HS-5 (cell line): ENCODE data around the gene MAPK11.
A peak's percentile ranks its signal among the peaks of the same experiment; 100 is the strongest.

Experiments
- DNase-seq: peaks from one replicate; pipeline ENCODE4 v3.0.0-alpha.2; 2012; ENCODE audit warnings: low read depth

MAPK11 gene

GRCh38 chr22:50293441-50294318 is 23.5 kb upstream of the MAPK11 start:
- peak; percentile 33 for DNase-seq

GRCh38 chr22:50292643-50293440 is 22.7 kb upstream of the MAPK11 start:
- DNase-seq = no peak

- no peak for DNase-seq
Measured at GRCh38 chr22:50289942-50290630, 19.9 kb upstream of the MAPK11 start.

DNA sequence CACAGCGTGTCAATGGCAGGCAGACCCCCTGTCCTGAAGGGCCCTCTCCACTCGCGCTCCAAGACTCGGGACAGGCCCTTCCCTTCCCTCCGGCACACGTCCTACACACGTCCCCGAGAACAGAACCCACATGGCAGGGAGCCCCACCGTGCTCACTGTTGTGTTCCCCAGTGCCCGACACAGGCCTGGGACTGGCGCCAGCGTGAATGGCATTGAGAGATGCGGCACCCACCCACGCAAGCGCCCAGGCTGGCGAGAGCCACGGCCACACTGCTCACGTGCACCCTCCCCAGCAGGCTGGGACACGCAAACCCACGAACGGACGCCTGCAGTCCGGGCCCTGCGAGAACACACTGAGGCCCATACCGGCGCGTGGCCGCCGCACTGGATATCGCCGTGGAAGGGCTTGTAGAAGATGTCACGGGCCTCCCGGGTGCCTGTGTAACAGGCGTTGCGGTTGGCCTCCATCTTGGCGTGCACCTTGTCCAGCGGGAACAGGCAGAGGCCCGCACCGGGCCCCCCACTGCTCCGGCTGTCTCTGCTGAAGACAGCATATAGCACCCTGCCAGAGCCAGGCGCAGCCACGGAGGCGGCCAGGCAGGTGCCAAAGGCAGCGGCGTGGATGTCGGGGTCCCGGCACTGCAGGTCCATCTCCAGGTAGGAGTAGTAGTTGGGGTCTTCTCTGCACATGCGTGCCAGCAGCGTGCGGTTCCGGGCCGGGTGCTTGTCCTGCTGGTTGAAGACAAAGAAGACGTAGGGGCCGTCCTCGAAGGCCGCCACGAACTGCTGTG is 19.2 kb upstream of the MAPK11 start:
- DNase-seq = no peak

GRCh38 chr22:50287731-50288130 is 17.6 kb upstream of the MAPK11 start:
- DNase-seq = no peak

DNA sequence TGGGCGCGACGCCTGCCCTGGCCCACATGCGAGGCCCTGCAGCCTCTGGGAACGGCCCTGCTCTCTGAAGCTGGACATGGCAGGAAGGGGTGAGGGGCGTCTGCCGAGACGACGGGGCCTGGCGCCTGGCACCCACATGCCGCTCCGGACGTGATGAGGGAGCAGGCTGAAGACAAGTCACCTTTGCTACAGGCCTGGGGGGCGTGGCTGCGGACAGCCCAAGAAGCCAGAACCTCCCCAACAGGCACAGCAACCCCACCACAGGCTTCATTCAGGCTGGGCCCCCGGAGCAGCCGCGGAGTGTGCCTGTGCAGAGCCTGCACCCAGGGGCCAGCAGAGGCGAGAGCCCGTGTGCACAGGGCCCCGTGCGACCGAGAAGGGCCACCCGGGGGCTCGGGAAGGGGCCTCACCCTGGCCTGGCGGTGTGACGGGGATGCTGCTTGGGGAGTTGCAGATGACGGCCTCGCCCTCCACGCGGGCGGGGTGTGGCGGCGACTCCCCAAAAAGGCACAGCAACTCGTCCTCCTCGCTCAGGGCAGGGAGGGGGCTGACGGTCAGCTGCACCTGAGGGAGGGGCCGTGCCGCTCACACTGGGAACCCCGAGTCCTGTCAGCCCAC is 16.6 kb upstream of the MAPK11 start:
- DNase-seq = no peak

- no peak for DNase-seq
Measured at GRCh38 chr22:50286275-50286674, 16.1 kb upstream of the MAPK11 start.

- no peak for DNase-seq
Measured at GRCh38 chr22:50285568-50286229, 15.5 kb upstream of the MAPK11 start.

GRCh38 chr22:50284479-50284878 is 14.3 kb upstream of the MAPK11 start:
- no peak for DNase-seq

DNA sequence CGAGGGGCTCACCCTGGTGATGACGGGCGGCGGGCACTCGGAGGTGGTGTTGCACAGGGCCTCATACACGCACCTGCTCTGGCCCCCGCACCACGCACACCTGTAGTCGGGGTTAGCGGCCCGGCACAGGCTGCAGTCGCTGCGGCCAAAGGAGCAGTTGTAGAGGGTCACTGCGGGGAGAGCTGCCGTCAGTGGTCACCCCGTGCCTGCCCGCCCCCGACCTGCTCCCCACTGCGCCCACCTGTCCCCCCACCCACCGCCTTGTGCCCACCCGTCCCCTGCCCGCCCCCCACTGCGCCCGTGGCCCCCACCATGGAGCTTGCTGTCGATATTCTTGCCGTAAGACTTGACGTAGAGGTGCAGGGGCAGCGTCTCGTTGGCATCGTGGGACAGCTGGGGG is 13.6 kb upstream of the MAPK11 start:
- DNase-seq = no peak

- peak; percentile 37 for DNase-seq
Measured at GRCh38 chr22:50282361-50283155, 12.4 kb upstream of the MAPK11 start.

DNA sequence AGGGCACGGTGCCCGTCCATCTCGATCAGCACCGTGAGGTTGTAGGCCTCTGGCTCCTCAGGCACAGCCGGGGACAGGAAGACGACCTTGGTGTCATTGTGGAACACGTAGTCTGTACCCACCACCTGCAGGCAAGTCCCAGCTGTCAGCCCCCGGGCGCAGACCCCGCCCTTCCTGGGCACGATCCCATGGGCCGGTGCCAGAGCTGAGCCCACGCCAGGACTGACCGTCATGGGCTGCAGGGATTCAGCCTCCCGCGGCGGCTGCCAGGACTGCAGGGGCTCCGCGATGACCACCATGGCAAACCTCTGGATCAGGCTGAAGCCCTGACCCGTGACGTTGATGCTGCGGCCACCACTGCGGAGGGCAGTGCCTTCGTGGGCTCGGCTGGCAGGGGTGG is 11.8 kb upstream of the MAPK11 start:
- DNase-seq = no peak

DNA sequence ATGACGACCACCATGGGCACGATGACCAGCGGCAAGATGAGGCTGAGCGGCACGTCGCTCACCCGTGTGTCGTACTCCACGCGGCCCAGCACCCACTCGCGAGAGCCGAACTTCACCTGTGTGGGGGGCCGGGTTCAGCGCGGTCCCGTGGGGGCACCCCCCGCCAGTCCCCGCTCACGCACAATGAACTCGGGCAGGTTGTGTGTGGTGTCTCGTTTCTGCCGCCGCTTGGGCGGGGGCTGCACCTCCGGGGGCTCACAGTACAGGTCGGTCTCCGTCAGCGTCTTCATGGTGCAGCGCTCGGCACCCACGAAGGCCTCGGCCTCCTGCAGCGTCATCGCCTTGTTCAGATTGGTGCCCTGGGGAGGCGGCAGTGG is 11.2 kb upstream of the MAPK11 start:
- DNase-seq = no peak

GRCh38 chr22:50280708-50281383 is 10.7 kb upstream of the MAPK11 start:
- no peak for DNase-seq

DNA sequence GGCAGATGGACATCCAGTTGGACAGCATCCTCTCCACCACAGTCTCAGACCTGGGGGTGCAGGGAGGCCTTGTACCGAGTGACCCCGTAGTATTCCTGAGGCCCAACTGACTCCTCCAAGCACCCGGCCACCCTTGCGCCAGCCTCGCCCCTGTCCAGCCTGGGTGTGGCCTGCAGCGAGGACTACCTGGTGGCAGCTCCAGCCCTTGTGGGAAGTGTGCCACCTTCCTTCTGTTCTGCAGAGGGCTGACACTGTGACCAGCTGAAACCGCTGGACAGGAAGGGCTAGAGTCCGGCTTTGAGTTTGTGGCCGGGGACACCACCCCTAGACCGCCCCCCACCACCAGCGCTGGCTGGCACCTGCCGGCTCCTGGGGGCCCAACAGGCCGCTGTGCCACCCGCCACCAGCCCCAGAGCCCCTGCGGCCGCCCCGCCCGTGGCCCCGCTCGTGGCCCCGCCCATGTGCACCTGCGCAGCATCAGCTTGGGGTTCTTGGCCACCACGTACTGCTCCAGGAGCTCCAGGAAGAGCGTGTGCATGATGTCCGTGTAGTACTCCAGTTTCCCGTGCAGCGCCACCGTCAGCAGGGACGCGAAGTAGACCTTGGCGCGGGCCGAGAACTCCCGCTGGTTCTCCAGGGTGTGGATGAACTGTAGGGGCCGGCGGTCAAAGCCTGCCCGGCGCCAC is 10.0 kb upstream of the MAPK11 start:
- no peak for DNase-seq

- DNase-seq = no peak
Measured at GRCh38 chr22:50278956-50279619, 8.9 kb upstream of the MAPK11 start.

- no peak for DNase-seq
Measured at GRCh38 chr22:50278461-50278860, 8.3 kb upstream of the MAPK11 start.

GRCh38 chr22:50277761-50278160 is 7.6 kb upstream of the MAPK11 start:
- no peak for DNase-seq
